OCI-LY3 (cell line): ENCODE results near the gene RHBDF2.

Experiments used
- H2AFZ ChIP-seq: fragments of 200-600, 300-600 bp; shearing (Covaris generic); 2 replicates; pipeline ENCODE4 v1.6.0; 2014; ENCODE audit warnings: antibody characterized with exemption, low read depth, low read length
- H3K27ac ChIP-seq: fragments of 200-600, 300-600 bp; sonication (generic); 2 replicates; pipeline ENCODE4 v1.5.1; 2014; ENCODE audit warnings: mild to moderate bottlenecking, low read length, moderate library complexity, mixed read lengths
- H3K27me3 ChIP-seq: fragments of 200-600, 300-600 bp; sonication (generic); 2 replicates; pipeline ENCODE4 v1.6.1; 2014; ENCODE audit warnings: low read depth, low read length, mixed read lengths
- H3K36me3 ChIP-seq: fragments of 200-600, 300-600 bp; sonication (generic); replicated peaks from 2 replicates; pipeline ENCODE3; 2014; ENCODE audit warnings: low read depth, low read length, mixed read lengths
- H3K4me1 ChIP-seq: fragments of 300-600, 200-600 bp; sonication (generic); 2 replicates; pipeline ENCODE4 v1.6.1; 2014; ENCODE audit warnings: low read length, mixed read lengths
- H3K4me2 ChIP-seq: fragments of 200-600, 300-600 bp; sonication (generic); 2 replicates; pipeline ENCODE4 v1.6.1; 2014; ENCODE audit warnings: low read length, mixed read lengths
- H3K4me3 ChIP-seq: fragments of 300-600, 200-600 bp; sonication (generic); 2 replicates; pipeline ENCODE4 v1.5.1; 2014; ENCODE audit warnings: antibody characterized with exemption, mild to moderate bottlenecking, low read length, moderate library complexity
- H3K79me2 ChIP-seq: fragments of 300-600, 200-600 bp; shearing (Covaris generic); 2 replicates; pipeline ENCODE4 v1.6.1; 2014; ENCODE audit warnings: mild to moderate bottlenecking, low read length, mixed read lengths
- H3K9ac ChIP-seq: fragments of 300-600, 200-600 bp; shearing (Covaris generic); 2 replicates; pipeline ENCODE4 v1.6.0; 2014; ENCODE audit warnings: mild to moderate bottlenecking, low read length, moderate library complexity
- H3K9me3 ChIP-seq: fragments of 200-600, 300-600 bp; shearing (Covaris generic); 2 replicates; pipeline ENCODE4 v1.6.1; 2014; ENCODE audit warnings: low read length, mixed read lengths; ENCODE audit not compliant: insufficient read depth
- H4K20me1 ChIP-seq: fragments of 200-600, 300-600 bp; sonication (generic); 2 replicates; pipeline ENCODE4 v1.6.1; 2016; ENCODE audit warnings: low read length, mixed read lengths; ENCODE audit not compliant: insufficient read depth
- CTCF ChIP-seq: fragments of 200-600, 300-600 bp; sonication (generic); IDR thresholded peaks from 2 replicates; pipeline ENCODE4 v1.5.1; 2014; ENCODE audit warnings: antibody characterized with exemption, low read length, low read depth
- EZH2phosphoT487 ChIP-seq: fragments of 200-600 bp; shearing (Covaris generic); IDR thresholded peaks from 2 replicates; pipeline ENCODE4 v1.6.1; 2018; ENCODE audit warnings: antibody characterized with exemption, mixed run types, low read depth

Gene RHBDF2

DNA sequence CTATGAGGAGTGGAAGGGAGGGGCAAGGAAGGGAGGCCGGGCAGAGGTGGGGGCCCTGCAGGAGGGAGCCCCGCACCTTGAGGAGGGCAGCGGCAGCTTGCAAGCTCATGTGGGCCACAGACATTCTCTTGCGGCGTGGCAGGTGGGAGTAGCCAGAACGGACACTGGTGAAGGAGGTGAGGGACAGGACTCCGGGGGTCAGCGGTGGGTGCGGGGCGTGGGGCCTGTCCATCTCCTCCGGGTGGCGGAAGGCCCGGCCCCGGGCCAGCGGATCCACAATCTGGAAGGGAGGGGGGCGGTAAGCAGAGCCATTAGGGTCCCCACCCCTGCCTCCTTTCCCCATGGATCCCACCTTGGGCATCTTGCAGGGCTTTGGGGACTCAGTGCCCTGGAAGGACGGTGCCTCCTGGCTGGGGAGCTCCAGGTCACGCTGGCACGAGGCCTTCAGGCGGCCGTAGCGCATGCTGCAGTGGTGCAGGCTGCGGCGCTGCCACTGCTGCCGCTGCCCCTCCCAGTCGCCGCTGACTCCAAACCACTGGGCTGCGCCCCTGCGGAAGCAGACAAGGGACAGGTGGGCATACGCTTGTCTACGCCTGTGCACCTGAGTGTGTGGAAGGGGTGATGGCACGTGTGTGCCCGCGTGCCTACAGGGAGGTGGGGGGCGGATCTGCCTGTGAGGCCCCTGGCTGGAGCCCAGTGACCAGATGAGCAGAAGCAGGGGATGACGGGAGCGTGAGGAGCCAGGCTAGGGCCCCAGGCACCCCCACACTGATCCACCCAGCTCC, 22.3 kb downstream of the RHBDF2 start:
- no peak overlapping the region for H3K27ac ChIP-seq
- H3K4me1 ChIP-seq: peaks cover 38% of the 10 kb centered on the region
- no peaks in the 10 kb centered on the region for H3K9me3 ChIP-seq
- no peak overlapping the region for H3K9ac ChIP-seq
- no peaks in the 10 kb centered on the region for H4K20me1 ChIP-seq
- no peak overlapping the region for H3K4me3 ChIP-seq
- no peaks in the 10 kb centered on the region for H3K27me3 ChIP-seq
- no peak for TF ChIP-seq EZH2phosphoT487
- no peak for TF ChIP-seq CTCF
- H3K79me2 ChIP-seq: no peaks in the 10 kb centered on the region
- no peak overlapping the region for H3K4me2 ChIP-seq
- H3K36me3 ChIP-seq: peaks cover 3% of the 10 kb centered on the region
- no peak overlapping the region for H2AFZ ChIP-seq

DNA sequence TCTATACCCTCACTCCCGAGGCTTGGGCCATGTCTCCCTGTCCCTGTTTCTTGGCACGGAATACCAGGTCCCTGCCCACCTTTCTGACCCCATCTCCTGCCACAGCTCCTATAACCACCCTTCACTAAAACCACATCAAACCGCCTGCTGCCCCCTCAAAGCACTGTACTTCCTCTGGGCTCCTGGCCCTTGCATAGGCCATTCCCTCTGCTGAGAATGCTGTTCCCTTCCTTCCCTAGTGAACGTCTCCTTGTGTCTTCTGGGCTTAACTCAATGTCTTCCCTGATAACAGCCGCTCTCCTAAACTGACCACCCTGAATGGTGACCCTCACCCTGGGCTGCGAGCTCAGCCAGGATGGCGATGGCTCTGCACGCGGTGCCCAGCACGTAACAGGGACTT, 23.1 kb downstream of the RHBDF2 start:
- Histone ChIP-seq H3K9me3 (no peaks in the 10 kb centered on the region), H3K36me3 (no peaks in the 10 kb centered on the region), H2AFZ (no peak overlapping the region), H3K79me2 (no peaks in the 10 kb centered on the region), H3K4me3 (no peak overlapping the region), H3K9ac (no peak overlapping the region), H4K20me1 (no peaks in the 10 kb centered on the region), H3K27ac (no peak overlapping the region), H3K4me1 (peaks cover 30% of the 10 kb centered on the region), H3K4me2 (no peak overlapping the region), H3K27me3 (no peaks in the 10 kb centered on the region)
- TF ChIP-seq CTCF (no peak), EZH2phosphoT487 (no peak)

GRCh38 chr17:76477576-76477975, 23.6 kb downstream of the RHBDF2 start:
- Histone ChIP-seq H3K79me2 (no peaks in the 10 kb centered on the region), H3K9ac (no peak overlapping the region), H3K4me1 (peaks cover 25% of the 10 kb centered on the region), H2AFZ (no peak overlapping the region), H3K36me3 (no peaks in the 10 kb centered on the region), H3K9me3 (no peaks in the 10 kb centered on the region), H3K27me3 (no peaks in the 10 kb centered on the region), H3K4me2 (no peak overlapping the region), H3K4me3 (no peak overlapping the region), H4K20me1 (no peaks in the 10 kb centered on the region), H3K27ac (no peak overlapping the region)
- TF ChIP-seq EZH2phosphoT487 (no peak), CTCF (no peak)

DNA sequence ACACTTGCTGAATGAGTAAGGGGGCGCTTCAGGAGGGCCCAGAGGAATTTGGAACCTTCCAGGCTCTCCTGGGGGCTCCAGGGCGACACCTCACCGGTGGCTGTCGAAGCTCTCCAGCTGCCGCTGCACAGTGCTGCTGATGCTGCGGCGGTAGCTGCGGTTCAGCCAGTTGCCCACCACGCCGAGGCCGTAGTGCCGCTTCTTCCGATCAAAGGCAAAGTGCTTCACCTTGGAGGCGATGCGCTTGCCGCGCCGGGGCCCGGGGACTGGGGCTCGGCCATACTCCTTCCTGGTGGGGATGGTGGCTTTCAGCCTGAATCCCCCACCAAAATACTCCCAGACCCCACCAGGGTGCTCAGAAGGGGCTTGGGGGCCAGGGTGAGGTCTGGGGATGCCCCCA, 24.5 kb downstream of the RHBDF2 start:
- H3K4me2 ChIP-seq: no peak overlapping the region
- H3K27me3 ChIP-seq: no peaks in the 10 kb centered on the region
- TF ChIP-seq CTCF: no peak
- no peak for TF ChIP-seq EZH2phosphoT487
- no peaks in the 10 kb centered on the region for H3K36me3 ChIP-seq
- peaks cover 16% of the 10 kb centered on the region for H3K4me1 ChIP-seq
- no peak overlapping the region for H2AFZ ChIP-seq
- no peak overlapping the region for H3K9ac ChIP-seq
- no peak overlapping the region for H3K4me3 ChIP-seq
- no peaks in the 10 kb centered on the region for H3K9me3 ChIP-seq
- H3K27ac ChIP-seq: no peak overlapping the region
- H4K20me1 ChIP-seq: no peaks in the 10 kb centered on the region
- H3K79me2 ChIP-seq: no peaks in the 10 kb centered on the region
